ENCODE measurements around the gene TMTC1.

The TMTC1 gene

DNA sequence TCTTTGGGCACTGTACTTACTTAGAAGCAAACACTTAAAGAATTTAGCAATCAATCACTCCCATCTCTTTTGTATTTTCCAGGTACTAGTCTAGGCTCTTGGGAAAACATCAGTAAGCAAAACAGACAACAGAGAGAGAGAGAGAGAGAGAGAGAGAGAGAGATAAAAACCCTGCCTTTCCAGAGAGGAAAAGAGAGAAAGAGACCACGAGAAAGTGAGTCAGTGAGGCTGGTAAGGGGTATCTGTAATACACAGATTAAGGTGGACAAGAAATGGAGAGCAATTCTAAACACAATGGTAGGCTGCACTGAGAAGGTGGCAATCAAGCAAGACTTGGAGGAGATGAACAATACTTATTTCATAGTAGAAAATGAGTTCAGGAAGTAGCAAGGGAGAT lies 166.3 kb downstream of the TMTC1 start:
- DNase-seq = no peak

- DNase-seq = peak in 2 of 51 donors; percentile 29 to 38
Observed at GRCh38 chr12:29616664-29617406, 166.9 kb downstream of the TMTC1 start.

DNA sequence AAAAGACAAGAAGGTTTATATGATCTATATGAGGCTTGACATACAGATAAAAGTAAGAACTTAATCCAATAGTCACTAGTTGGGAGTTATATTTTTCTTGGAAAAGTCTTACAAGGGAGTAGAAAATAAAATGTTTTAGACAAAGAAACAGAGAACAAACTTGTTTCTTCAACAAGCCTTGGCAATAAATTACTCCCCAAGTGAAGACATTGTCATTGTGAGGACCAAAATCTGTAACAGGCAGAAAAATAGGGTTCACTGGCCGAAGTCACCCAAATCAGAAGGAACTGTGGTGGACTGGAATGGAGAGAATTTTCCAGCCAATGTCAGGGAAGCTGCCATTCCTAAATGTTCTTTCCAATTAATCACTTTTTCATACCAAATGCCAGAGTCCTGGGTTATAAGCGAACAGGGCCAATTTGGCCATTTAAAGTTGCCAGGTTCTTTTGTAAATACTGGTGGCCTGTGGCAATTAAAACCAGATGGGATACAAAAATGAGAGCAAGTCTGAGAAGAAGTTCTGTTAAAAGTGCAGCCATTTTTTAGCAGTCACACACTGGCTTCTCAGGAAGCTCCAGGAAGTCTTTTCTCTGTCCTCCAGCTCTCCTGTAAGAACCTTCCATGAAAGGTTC lies 168.9 kb downstream of the TMTC1 start:
- DNase-seq = no peak

- no peak for DNase-seq
Observed at GRCh38 chr12:29612912-29613311, 170.8 kb downstream of the TMTC1 start.

DNA sequence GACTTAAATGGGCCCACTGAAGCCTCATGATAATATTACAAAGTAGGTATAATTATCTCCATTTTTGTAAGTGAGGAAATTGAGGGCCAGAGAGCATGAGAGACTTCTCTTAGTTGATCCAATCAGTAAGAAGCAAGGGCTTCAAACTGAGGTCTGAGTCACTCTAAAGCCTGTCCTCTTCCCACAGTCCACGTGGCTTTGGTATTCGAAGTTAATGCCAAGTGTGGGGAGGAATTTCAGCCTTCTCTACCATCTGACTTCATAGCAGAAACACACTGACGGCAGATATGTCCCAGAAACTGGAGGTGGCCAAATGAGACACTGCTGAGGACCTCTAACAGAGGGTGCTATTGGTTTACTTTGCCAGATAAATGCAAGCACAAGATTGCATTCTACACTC lies 171.8 kb downstream of the TMTC1 start:
- DNase-seq = no peak

DNA sequence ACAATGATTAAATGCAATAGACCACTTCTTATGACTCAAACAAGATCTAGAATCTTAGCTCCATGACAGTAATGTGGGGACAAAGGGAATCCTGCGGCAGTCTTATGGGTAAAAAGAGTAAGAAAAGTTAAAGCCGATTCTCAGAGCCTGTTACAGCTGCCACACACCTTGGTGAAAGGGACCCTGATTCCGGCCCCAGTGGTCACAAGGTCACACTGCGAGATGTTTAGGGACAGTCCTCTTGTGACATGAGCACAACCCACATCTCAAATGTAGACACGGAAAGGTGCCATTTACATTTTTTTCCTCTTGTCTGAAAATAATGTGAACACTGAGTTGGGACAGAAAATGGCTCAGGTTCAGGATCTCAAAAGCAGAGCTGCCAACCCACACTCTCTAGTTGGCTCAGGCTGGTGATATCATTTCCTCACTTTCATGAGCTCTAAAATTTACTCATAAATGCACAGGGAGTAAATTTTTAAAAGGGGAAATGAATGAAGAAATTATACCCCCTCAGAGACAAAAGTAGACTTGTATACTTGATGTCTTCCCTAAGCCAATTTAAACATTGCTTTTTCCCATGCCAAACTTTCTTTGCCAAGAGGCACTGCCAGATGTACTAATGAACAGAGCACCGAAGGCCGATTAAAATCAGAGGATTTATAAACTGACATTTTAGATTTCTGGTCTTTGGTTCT lies 173.1 kb downstream of the TMTC1 start:
- peak in 2 of 51 donors; percentile 21 to 26 for DNase-seq

GRCh38 chr12:29609431-29610215 lies 174.1 kb downstream of the TMTC1 start:
- peak in 1 of 51 donors; percentile 2 for DNase-seq

DNA sequence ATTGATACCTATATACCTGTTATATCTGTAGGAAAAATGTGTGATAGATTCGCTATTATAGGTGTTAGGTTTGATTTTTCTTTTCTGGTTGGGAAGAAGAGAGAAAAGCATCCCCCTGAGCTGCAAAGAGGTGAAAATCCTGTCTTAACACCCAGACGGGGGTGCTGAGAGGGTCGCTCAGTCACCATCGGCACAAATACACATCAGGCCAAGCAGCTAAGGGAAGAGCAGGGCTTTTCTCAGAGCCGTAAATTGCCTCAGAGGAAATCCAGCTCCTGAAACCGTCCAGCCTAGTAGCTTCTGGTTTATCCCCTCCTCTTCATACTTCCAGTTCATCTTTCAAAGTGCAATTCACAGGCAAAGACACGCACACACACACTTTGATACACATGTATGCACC lies 175.2 kb downstream of the TMTC1 start:
- no peak for DNase-seq

DNA sequence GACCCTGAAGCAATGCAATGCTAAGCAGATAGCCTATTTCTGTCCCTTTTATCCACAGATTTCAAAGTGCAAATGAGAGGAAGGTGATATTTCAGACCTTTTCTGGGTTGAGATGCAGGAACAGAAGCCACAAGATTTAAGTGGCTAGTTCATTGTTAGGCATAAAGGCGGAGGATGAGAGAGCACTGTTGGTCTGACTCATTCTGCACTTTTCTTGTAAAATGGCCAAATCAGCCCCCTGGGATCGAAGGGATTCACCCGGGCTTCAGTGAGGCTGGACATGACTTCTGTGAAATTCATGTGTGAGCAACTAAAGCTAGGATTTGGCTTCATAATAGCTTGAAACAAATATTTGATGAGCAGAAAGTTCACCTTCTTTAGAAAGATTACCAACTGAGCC lies 184.4 kb downstream of the TMTC1 start:
- no peak for DNase-seq

GRCh38 chr12:29595071-29595755 lies 188.5 kb downstream of the TMTC1 start:
- DNase-seq = no peak

GRCh38 chr12:29593001-29593400 lies 190.7 kb downstream of the TMTC1 start:
- DNase-seq = no peak

DNA sequence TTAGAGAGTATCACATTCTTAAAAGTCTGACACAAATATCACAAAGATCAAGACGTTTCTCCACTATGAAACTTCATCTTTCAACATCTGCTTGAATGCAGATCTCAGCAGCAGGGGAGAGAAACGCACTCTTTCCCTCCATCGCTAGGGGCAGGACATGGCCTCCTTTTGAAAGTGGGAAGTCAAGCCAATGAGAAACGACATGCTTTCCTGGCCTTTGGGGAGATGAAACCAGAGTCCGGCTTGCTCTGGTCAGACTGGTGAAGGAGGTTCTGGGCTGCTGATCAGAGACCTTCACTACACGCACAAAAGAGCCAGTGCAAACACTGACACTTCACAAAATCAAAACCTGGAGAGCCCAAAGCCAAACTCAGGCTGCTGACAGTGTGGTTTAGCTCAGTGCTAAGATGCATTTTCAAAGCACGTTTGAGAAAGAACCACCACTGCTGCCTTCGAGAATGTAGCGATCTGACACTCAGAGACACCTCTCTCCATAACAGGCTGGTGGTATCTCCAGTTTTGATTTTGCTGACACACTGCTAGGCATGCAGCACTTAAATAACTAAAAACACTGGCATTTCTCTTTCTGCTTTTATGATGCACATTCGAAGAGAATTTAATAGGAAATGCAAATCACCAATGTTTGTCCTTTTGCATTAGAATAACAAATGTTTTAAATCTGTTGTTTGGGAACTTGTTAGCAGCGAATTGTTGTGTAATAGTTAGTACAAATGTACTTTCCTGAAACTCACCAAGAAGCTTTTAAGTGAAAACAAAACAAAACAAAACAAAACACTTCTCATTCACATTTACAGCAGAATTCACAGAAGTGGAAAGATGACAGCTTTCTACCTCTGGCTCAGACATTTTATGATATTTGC lies 192.4 kb downstream of the TMTC1 start:
- peak in 1 of 51 donors; percentile 6 for DNase-seq

- no peak for DNase-seq
Observed at GRCh38 chr12:29589851-29590250, 193.9 kb downstream of the TMTC1 start.

DNA sequence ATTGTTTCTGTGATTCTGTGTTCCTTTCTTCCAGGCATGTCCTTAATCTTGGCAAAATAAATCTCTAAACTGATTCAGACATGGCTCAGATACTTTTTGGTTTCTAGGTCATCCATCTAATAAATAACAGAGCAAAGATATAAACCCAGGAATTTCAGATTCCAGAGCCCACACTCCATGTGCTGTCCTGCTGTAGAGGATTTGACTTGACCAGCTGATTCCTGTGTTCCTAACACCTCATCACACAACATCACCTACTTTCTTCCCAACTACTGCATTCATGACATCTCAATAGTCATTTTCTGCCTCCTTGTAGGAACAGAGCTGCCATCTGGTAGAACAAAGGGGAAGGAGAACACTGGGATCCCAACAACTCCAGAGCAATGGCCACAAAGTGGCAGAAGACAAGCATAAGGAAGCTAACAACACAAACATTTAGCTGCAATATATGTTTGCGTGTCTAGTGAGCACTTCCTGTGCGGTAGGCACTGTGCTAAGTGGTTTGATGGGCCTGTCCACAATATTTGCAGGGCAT lies 194.4 kb downstream of the TMTC1 start:
- no peak for DNase-seq

- peak in 10 of 51 donors; percentile 3 to 34 (median 10) for DNase-seq
Observed at GRCh38 chr12:29582677-29583272, 201.0 kb downstream of the TMTC1 start.

DNA sequence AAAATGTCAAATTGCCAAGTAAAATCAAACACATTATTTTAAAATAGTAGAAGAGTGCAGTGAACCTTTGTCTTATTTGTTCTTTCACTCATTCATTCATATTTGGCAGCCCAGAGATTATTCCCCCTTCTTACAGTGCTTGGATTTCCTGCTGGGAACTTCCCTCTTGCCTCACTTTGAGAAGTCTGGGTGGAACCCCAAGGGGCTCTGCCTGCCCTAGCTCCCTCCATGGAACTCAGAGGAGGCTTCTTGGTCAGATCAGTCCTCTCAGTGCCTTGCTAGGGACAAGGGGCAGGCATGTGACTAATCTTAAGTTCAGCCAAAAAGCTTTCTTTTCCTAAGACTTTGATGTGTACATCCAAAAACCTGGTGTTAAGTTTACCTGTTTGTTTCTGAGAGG lies 201.6 kb downstream of the TMTC1 start:
- no peak for DNase-seq

DNA sequence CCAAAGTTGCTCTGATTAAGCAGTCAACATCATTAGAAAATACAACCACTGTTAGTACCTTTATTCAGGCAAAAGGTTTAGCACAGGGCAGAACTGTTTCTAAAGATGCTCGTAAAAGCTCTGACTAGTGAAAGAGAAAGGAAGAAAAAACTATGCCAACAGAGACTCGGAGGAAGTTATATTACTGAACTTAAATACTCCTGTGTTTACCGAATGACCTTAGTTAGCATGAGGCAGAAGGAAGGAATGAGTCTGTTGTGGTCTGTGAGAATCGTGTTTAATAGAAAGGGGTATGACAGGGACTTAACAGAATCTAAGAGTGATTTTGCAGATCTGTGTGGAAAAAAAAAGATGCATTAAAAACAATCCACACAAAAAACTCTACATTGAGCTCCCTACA lies 202.1 kb downstream of the TMTC1 start:
- DNase-seq = no peak

DNA sequence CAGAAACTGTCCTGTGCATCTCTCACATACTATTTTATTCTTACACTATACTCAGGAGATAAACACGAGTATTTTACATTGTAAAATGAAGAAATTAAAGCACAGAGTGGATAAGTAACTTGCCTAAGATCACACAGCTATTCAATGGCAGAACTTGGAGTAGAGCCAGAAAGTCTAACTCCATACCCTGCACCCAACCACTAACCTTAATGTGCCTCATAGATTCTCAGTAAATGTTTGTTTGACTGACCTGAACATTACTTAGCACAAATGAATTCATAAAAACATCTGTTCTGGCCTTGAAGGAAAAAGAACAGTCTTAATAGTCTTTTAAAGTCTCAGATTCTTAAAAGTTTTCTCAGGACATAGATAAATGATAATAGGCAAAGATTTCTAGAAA lies 202.8 kb downstream of the TMTC1 start:
- no peak for DNase-seq

- no peak for DNase-seq
Observed at GRCh38 chr12:29578731-29579130, 205.0 kb downstream of the TMTC1 start.

DNA sequence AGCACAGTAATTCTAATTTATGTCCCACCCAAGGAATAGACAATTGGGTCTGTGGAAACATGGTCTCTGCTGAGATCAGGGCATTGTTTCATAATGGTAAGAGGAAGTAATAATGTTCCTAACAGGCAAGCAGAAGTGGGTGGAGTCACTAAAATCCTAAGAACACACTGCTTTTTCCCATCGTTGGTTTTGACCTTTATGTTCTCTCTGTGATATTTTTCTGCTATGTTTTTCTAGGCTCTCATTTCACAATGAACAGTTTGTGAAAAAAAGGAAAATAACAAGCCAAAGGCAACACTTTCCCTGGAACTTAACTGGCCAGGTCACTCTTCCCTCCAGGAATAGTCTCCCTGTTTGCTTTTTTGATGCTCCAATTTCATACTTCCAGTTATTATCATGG lies 205.7 kb downstream of the TMTC1 start:
- no peak for DNase-seq
